NCI-H1105 (cell line): Measurements from ENCODE around the gene PDSS2.

Source experiments
- DNase-seq: peaks from one replicate; lab custom pipeline; 2025; lab: John Stamatoyannopoulos, UW

The PDSS2 gene

GRCh38 chr6:107361753-107362604, 97.4 kb downstream of the PDSS2 start:
- no peak for DNase-seq

- DNase-seq = no peak
Observed at GRCh38 chr6:107360476-107360875, 98.9 kb downstream of the PDSS2 start.

- no peak for DNase-seq
Observed at GRCh38 chr6:107357842-107358241, 101.5 kb downstream of the PDSS2 start.

- DNase-seq = no peak
Observed at GRCh38 chr6:107357031-107357430, 102.3 kb downstream of the PDSS2 start.

GRCh38 chr6:107355659-107356058, 103.7 kb downstream of the PDSS2 start:
- no peak for DNase-seq

GRCh38 chr6:107354451-107354850, 104.9 kb downstream of the PDSS2 start:
- no peak for DNase-seq

GRCh38 chr6:107353773-107354382, 105.5 kb downstream of the PDSS2 start:
- no peak for DNase-seq

GRCh38 chr6:107348224-107348623, 111.1 kb downstream of the PDSS2 start:
- no peak for DNase-seq

GRCh38 chr6:107345393-107345792, 114.0 kb downstream of the PDSS2 start:
- no peak for DNase-seq

GRCh38 chr6:107344981-107345380, 114.4 kb downstream of the PDSS2 start:
- no peak for DNase-seq

GRCh38 chr6:107344383-107344782, 115.0 kb downstream of the PDSS2 start:
- DNase-seq = no peak

GRCh38 chr6:107342144-107342543, 117.2 kb downstream of the PDSS2 start:
- no peak for DNase-seq

GRCh38 chr6:107340881-107341280, 118.5 kb downstream of the PDSS2 start:
- DNase-seq = no peak

GRCh38 chr6:107337191-107337741, 122.1 kb downstream of the PDSS2 start:
- no peak for DNase-seq

- no peak for DNase-seq
Observed at GRCh38 chr6:107334026-107334425, 125.3 kb downstream of the PDSS2 start.

GRCh38 chr6:107333491-107333890, 125.9 kb downstream of the PDSS2 start:
- no peak for DNase-seq

- DNase-seq = no peak
Observed at GRCh38 chr6:107331409-107332386, 127.7 kb downstream of the PDSS2 start.

GRCh38 chr6:107330168-107330567, 129.2 kb downstream of the PDSS2 start:
- DNase-seq = no peak

- no peak for DNase-seq
Observed at GRCh38 chr6:107329063-107329860, 130.1 kb downstream of the PDSS2 start.

GRCh38 chr6:107328081-107328480, 131.3 kb downstream of the PDSS2 start:
- DNase-seq = no peak

- DNase-seq = no peak
Observed at GRCh38 chr6:107323133-107323785, 136.1 kb downstream of the PDSS2 start.
